Right forelimb (tissue), 1 donor: ENCODE measurements around the gene MTNR1B.

ENCODE experiments used
- DNase-seq: peaks from one replicate; pipeline ENCODE4 v3.0.0-alpha.2; 2018

Gene MTNR1B

DNA sequence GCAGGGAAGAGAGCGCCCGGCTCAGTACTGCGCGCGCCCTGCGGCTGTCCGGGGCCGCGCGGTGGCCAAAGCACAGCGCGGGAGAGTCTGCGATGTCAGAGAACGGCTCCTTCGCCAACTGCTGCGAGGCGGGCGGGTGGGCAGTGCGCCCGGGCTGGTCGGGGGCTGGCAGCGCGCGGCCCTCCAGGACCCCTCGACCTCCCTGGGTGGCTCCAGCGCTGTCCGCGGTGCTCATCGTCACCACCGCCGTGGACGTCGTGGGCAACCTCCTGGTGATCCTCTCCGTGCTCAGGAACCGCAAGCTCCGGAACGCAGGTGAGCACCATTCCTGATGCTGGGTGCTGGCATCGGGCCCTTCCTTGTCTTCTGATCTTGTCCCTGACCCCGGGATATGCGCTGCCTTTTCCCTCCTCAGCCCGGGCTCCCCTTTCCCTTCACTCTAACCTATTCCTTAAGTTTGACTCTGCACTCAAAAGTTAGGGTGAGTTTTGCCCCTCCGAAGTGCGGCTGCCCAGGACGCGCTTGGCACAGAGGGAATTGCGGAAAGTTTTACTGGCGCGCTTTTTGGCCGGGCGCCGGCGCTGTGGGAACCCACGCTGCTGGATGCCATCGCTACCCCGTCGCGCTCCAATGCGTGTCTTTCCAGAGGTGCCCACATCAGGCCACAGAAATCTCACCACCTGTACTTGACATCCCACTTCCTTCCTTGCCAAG lies at the start of gene MTNR1B:
MTNR1B (plus strand) TSS at position 18 of the 714 bp plus-strand sequence; CDS start at position 93, 75 bp downstream.
- DNase-seq = no peak

DNA sequence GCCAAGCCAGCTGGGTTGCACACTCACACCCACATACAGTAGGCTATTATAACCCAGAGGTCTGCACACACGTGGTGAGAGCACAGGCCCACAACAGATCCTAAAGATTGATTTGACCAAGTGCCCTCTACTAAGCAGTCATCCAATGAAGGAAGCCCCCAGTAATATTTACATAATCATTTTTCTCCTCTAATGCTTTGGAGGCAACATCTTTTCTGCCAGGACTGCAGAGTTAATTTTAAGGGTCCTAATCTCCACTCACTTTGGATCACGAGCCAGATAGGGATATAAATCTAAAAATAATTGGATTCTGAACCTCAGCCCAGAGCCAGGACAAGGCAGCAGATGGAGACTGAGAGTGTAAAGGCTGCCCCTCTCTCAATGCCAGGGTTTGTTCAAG lies 49.1 kb upstream of the MTNR1B start:
- DNase-seq = no peak

DNA sequence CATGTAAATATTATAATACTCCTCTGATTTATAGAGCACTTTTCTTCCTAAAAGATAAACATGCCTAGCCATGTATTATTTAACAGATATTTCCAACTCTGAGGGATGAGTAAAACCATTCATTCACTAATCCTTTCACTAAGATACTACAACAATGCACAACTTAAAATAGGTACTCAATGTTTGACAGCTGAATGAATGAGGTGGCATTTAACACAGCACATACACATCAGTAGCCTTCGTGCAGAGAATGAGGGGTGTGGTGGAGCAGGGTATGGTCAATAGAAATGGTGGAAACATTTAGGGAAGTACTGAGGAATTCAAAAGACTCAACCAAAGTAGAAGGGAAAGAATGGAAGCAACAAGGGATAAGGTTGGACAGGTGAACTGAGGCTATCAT lies 46.7 kb upstream of the MTNR1B start:
- no peak for DNase-seq

DNA sequence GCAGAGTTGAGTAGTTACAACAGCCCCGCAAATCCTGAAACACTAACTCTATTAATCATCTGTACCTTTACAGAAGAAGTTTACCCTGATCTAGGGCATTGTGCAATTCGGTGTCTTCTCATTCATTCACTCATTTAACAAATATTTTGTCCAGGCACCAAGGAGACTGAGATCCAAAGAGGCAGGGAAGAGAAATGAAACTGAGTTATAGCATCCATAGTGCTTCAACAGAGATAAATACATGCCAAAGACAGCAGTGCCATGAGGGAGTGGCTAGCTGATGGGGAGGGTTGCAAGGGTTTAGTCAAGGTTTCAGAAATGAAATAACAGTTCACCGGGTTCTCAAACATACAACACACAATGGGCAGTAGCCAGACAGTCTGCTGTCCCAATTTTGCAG lies 40.2 kb upstream of the MTNR1B start:
- no peak for DNase-seq

DNA sequence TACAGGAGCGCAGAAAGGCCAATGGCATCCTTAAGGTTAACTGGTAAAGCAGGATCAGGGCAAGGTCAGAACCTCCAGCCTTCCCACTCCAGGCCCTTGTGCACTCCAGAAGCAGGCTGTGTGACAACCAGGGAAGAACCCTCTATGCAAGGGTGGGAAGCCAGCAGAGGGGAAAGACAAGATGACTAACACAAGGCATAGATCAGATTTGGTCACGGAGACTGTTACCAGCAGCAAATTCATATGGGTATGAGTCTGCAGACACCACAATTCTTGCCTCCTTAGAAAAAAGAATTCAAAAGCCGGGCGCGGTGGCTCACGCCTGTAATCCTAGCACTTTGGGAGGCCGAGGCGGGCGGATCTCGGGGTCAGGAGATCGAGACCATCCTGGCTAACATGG lies 39.8 kb upstream of the MTNR1B start:
- no peak for DNase-seq

DNA sequence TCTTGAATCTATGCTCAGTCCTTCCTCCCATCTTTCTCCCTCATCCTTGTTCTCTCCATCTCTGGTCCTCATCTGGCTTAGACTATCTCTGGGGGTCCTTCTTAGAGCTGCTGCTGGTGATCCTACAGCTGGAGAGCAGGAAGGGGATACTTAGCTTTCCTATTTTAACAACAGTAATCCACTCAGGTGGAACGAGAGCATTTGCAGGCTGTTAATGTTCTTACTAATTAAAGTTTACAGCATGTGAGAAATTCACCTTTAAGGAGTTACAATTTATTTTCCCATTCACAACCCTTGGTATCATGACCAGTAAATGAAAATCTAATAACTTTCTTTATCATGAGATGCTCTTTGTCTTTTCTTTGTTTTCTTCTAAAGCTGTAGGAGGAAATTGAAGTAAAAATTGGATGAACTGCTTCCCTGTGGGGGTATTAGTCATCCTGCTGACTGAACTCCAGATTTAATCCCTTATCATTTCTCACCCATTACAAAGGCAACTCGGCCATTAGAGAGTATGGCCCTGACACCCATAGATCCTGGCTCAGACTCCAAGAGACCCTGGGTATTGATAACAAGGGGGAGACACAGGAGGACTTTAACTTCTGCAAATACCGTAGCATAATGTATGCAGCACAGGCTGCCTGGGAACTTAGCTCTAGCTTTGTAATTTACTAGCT lies 37.6 kb upstream of the MTNR1B start:
- DNase-seq = no peak

DNA sequence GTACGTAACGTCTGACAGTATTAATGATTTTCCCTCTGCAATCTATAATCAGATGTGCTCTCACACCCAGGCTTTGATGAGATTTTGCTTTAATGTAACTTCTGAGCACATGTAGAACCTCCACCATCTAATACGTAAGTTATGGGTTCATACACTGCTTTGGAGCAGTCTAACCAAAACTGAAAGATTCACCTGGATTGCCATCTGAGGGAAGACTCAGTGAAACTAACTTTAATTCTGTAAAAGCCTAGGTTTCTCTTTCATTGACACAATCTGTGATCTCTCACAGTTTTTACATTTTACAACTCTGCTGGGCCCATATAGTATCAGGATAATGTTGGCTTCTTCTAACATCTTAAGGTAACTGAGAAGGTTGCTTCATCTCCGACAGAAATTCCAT lies 30.1 kb upstream of the MTNR1B start:
- DNase-seq = no peak

DNA sequence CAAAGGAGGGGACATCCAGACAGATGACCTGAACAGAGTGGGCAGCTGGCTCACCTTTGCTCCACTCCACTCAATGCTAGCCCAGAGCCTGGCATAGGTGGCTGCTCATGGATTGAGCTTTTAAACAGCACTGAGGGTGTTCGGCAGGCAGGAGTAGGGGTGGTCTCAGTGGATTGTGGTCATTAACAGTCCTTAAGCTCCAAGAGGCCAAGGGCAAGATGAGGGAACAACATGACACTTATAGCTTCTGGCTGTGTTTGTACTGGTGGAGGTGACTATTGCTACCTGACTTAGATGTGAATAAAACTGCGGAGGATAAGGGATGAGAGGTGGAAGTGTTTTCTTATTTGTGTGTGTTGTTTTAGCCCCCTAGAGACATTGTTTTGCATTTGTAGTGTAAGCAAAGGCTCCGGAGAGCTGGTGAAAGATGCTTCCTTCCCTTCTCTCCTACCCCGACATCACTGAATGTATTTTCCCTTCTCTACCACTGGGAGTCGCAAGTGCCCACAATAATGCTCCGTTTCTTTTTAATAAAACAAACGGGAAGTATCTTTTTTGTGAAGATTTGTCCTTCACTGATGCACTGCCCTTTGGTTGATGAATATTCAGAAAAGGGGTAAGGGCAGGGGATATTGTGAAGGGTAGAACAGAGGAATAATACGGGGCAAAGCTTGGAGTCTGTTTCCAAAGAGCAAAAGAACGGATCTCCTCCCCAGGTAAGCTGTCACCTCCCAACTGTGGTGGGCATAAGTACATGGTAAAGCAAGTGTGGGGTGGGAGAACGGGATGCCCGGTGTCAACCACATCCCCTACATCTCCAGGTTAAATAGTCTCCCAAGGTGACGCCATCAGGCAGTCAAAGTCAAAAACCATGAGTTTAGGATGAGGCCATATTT lies 27.5 kb upstream of the MTNR1B start:
- peak; percentile 48 for DNase-seq

DNA sequence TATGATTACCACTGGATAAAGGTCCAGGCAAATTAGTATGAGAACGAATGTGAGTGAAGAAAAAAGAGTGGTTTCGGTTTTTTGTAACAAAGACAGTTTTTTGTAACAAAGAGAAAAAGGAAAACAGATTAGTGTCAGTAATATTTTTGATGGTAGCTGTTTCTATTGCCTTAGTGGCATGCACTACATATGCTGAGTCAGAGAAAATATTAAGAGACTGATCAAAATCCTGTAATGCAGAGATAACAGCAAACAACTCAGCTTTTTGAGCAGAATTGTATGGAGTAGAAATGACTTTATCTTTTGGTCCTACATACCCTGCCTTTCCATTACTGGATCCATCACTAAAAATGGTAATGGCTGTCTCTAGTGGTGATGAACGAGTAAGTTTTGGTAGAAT lies 22.7 kb upstream of the MTNR1B start:
- DNase-seq = no peak

DNA sequence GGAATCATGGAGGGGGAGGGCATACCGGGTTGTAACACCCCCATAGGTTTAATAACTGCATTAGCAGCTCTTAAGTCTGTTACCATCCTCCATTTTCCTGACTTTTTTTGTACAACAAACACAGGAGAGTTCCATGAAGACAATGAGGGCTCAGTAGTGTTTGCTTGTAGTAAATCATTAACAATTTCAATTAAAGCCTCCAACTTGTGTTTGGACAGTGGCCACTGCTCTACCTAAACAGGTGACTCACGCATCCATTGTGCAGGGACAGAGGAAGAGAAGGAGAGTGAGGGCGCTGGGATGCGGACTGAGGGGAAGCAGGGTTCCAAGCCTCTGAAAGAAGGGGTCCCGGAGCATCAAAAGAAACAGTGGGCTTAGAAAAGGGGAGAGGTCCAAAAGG lies 21.3 kb upstream of the MTNR1B start:
- no peak for DNase-seq

DNA sequence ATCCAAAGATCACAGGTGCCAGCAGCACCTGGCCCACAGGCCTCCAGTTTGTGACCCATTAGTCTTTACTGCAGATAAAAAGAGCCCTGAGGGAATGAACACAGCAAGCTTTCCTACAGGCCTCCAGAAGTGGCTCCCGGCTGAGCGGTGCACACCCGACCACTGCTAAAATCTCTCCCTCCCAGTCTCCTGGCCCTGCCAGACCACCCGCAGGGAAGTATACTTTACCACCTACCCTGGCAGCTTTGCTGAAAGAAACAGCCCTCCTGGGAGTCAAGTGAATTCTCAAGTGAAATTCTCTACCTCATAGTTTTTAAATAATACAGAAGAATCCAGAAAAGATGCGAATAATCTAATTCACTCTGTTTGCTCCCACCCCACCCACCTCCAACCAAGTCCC lies 15.4 kb upstream of the MTNR1B start:
- no peak for DNase-seq

DNA sequence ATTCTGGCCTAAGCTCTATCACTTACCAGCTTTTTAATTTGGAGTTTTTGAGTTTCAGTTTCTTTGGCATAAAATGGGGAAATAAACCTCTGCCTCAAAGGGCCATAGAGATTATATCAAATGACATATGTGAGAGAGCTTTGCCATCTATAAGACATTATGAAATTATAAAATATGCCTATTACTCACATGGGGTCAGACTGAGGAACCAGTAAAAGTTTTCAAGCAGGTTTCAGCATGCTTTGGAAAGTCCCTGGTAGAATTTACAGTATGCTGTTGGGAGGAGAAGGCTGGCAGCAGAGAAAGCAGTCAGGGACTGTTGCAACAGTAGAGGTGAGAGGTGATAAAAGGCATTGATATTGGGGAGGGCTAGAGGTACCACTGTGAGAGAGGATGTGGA lies 13.6 kb upstream of the MTNR1B start:
- DNase-seq = no peak

DNA sequence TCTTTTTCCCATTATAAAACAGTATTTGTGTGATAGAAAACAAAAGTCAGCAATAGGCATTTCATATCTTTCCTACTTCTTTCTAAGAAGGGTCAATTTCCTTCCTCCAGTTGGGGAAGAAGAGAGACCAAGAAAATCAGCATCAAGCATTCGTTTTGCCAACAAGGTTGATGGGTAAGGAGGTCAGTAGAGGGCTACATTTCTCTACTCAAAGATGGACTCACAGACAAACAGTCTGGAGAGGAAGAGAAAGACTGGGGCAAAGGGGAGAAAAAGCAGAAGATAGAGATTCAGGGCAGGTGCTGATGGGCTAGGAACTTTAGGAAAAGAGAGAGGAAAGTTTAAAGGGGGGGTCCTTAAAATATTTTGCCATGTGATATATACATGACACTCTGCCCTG lies 8.6 kb upstream of the MTNR1B start:
- no peak for DNase-seq

DNA sequence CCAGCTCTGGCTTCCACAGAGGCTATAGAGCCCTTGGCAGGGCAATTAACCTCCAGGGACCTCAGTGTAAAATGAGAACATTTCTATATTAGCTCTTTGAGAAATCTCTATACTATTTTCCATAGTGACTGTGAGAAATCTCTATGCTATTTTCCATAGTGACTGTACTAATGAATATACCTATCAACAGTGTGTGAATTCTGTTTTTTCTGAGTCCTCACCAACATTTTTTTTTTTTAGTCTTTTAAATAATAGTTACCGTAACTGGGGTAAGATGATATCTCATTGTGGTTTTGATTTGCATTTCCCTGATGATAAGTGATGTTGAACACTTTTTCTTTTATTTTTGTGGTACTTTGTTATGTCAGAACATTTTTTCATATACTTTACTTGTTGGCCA lies 7.0 kb upstream of the MTNR1B start:
- no peak for DNase-seq

DNA sequence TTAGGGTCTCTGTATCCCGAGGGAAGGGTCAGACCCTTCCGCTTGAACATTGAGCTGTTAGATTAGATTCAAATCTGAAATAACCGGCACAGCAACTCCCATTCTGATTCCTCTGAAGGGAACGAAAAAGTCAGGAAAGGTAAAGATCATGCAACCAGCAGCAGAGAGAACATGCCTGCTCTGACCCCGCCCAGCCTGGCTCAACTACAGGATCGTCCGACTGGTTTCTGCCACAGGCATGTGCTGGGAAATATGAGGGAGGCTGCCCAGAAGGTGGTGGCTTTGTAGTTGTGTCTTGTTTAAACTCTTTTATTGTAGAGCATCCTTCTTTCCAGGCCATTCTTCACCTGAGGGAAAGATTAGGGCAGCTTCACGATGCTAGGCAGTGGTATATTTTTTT lies 5.0 kb upstream of the MTNR1B start:
- no peak for DNase-seq

DNA sequence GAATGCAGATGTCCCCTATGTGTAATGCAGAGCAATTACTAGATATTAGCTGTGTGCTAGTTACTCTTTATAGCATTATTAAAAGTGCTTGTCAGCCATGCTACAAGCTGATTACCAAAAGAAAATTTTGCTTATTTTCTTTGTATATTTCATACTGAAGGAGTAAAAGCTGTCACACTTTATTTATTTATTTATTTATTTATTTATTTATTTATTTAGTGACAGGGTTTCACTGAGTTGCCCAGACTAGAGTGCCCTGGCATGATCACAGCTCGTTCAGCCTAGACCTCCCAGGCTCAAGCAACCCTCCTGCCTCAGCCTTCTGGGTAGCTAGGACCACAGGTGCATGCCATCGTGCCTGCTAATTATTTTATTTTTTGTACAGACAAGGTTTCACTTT lies 4.3 kb upstream of the MTNR1B start:
- no peak for DNase-seq

DNA sequence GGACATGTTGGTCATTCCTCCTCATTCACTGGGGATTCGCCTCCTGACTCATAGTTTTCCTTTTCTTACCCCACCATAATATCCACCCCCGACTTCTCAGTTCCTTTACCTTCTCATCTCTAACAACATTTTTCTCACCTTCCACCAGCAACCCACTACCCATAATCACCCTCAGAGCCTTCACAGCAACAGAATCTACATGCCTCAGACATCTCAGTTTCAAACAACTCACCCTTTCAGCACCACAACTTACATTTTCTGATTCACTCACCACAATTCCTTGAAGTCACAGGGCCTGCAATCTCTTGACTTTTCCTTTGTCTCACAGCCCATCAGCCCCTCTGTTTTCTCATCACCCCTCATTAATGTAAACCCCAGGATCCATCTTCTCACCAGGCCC lies 2.3 kb upstream of the MTNR1B start:
- DNase-seq = no peak

DNA sequence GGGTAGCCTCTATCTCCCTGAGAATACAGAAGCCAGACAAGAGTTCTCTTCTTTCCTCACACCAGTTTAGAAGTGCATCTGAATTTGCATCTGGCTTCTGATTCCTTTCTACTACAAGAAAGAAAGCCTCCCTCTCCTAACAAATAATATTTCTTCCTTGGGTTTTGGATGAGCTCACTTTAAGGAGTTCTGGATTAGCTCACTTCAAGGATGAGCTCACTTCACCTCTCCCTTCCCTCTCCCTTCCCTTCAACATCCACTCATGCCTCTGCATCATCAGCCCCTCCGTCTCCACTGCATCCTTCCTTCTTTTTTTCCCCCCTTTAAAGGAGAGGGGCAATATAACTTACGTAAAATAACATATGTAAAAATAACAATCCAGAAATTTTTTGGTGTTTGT lies 1.6 kb upstream of the MTNR1B start:
- DNase-seq = no peak

DNA sequence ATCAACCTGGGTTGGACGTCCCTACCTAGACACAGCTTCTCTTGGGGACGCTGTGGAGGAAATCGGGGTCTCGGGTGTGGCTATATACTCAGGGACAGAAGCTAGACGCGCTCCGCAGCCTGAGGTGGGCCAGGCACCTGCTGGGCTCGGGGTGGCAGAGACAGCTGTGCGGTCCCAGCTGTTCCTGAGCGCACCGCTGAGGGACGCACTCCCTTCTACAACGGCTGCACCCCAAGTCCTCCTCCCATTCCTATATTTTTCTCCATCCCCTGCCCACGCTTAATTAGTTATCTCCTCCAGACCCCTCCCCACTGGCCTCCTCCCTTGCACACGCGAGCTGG lies 188 bp upstream of the MTNR1B start:
- DNase-seq = no peak

DNA sequence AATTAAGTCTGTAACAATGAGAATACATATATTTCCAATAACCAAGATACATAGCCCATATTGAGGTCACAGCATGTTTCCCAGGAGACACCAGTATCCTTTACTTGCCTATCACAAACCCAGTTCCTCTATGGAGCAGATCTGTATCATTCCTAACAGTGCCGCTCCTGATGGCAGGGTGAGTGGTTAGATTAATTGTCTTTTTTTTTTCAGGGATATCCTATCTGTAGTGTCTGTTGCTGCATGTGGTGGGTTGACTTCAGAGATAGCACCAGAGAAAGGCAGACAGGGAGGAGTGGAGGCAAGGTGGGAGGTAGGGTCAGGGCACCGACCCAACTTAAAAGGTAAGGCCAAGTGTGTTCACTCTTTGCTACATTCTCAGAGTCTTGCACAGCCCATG lies 2.8 kb downstream of the MTNR1B start:
- no peak for DNase-seq

DNA sequence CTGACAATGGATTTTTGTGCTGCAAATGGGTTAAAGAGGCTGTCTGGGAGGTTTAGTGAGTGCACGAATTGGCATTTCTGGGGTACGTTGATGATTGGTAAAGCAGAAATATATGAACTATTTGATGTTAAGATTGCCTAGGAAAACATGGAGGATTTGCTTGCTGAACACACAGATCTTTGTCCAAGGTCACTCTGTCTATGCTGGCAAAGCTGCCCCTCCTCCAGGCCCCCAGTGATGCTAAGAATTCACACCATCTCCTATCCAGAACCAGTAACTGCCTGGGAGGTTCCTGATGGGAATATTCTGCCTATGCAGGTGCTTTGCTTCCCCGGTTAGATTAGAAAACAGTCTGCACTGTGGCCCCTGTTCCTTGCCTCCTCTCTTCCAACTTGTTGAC lies 5.8 kb downstream of the MTNR1B start:
- DNase-seq = no peak

DNA sequence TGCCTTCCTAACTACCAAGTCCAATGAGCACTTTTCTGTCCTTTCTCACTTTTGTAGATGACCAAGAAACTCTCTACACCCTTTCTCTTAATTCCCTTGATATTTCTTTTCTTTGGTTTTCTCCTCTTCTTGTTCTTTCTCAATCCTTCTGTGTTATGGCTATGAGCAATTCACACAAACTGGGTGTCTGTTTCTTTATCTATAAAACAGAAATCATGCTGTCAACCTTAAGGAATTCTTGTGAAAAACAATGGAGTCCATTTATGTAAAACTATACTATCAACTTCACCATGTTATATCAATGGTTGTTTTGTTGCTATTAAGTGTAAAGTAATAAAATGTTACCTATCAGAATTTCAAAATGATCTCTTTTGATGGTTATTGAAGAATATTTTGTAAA lies 7.2 kb downstream of the MTNR1B start:
- DNase-seq = no peak

DNA sequence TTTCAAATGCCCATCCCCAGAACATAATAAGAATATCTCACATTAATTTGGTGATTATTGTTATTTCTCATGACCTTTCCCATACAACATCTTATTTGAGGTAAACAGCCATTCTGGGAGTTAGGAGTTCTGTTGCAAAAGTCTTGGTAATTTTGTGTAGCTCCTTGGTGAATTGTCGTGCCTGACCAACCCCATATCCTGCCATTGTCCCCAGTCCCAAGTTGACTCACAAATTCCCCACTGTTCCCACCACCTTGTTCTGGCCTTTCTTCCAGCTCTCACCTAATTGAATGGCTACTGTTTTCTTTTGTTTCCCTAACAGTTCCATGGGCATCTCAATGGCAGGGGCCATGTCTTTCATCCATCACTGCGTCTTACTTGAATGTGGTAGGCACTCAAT lies 8.0 kb downstream of the MTNR1B start:
- no peak for DNase-seq
